GM12873 (cell line): Measurements from ENCODE around the gene MVP.

Experiments used
- TF ChIP-seq, protein P1 (sequence below): IDR thresholded peaks from 2 replicates; pipeline ENCODE4 v1.5.1; 2012; ENCODE audit warnings: low read depth, mild to moderate bottlenecking, moderate library complexity, low read length, control low read depth; ENCODE audit not compliant: insufficient read depth; ENCODE audit errors: missing control alignments

The MVP gene

DNA sequence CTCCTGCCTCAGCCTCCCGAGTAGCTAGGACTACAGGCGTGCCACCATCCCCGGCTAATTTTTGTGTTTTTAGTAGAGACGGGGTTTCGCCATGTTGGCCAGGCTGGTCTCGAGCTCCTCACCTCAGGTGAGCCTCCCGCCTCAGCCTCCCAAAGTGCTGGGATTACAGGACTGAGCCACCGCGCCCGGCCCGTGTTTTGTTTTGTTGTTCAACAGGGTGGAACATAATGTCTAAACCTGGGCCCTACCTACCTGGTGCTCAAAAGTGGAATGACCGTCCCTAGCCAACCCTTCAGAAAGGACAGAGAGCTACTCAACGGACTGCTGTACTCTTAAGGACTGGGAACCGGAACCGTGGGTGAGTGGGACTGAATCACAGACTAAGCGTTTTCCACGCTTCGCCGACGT is 30.5 kb upstream of the MVP start:
- TF ChIP-seq, protein P1, sequence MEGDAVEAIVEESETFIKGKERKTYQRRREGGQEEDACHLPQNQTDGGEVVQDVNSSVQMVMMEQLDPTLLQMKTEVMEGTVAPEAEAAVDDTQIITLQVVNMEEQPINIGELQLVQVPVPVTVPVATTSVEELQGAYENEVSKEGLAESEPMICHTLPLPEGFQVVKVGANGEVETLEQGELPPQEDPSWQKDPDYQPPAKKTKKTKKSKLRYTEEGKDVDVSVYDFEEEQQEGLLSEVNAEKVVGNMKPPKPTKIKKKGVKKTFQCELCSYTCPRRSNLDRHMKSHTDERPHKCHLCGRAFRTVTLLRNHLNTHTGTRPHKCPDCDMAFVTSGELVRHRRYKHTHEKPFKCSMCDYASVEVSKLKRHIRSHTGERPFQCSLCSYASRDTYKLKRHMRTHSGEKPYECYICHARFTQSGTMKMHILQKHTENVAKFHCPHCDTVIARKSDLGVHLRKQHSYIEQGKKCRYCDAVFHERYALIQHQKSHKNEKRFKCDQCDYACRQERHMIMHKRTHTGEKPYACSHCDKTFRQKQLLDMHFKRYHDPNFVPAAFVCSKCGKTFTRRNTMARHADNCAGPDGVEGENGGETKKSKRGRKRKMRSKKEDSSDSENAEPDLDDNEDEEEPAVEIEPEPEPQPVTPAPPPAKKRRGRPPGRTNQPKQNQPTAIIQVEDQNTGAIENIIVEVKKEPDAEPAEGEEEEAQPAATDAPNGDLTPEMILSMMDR, result no peak

- TF ChIP-seq, protein P1, result peak; percentile 84
These were observed 29.9 kb upstream of the MVP start, which contains the start of gene KIF22 for GRCh38 chr16:29790183-29790948. TSS of gene KIF22 (plus strand) at chr16:29790751. CDS start at chr16:29790760, 9 bp downstream.

DNA sequence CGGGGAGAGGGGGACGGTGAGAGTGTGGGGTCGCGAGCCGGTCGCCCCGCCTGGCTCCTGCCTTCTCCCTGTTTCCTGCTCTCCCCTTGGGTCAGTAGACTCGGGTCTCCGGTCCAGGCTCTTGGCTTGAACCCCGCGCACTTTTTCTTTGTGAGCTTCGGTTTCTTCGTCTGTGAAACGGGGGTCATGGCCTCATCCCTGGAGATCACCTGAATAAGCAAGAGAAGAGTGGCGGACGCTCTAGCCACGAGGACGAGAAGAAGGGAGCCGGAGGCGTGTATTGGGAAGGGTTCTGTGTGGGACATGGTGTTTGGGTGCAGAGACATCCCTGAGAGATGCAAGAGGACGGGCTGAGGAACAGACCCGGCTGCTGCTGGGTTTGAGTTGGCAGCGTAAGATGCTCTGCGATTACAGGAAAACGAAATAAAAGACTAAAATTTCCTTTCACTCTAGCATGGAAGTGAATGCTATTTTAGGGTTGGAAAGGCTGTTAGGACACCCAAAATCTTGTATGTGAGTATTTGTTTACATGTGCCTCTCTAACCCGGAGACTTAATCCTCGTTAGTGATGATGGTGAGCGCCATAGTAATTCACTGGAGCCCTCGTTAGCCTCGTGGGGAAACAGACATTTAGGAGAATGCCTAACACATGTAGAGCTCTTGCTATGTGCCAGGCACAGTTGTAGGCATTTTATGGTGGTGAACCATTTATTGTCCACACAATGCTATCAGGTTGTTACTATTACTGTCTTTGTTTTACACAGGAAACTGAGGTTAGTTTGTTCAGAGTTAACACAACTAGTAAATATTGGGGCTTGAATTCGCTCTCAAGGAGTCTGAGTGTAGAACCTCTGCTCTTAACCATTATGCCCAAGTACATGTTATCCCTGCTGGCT is 29.1 kb upstream of the MVP start:
- TF ChIP-seq, protein P1, result no peak

DNA sequence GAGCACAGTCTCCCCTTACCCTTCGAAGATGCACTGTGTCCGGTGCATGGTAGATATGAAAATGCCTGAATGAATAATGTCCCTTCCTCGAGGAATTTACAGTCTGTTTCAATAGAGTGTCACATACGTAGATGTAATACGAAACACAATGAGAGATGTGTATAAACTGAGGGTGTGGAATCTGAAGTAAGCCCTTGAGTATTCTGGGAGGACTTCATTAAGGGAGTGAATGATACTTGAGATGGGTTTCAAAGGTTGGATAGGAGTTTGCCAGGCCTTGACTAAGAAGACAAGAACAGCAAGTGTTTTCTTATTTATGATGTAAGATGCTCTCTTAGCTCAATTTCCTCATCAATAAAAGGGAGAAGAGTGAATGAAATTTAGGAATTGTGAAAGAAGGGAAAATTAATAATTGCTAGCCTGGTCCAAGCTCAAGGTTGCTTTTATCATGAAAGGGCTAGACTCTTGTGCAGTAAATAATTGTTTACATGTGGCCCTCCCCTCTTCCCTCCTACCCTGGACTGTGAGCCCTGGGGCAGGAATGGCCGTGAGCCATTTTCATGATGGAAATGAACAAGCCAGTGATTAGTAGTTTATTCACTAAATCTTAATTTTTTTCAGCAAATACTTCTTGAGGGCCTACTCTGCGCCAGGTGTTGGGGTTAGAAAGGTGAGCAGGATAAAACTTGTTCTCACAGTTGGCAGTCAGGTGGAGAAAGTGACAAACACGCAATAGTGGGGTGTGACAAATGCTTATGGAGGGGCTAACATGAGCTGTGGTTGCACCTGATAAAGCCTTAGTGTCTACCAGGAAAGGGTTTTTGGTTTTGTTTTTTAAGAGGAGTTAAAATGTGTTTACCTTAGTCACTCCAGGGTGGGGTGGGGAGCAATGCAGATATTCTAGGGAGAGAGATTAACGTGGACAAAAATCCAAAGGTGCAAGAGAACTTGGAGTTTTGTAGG is 28.1 kb upstream of the MVP start:
- TF ChIP-seq, protein P1, result no peak

DNA sequence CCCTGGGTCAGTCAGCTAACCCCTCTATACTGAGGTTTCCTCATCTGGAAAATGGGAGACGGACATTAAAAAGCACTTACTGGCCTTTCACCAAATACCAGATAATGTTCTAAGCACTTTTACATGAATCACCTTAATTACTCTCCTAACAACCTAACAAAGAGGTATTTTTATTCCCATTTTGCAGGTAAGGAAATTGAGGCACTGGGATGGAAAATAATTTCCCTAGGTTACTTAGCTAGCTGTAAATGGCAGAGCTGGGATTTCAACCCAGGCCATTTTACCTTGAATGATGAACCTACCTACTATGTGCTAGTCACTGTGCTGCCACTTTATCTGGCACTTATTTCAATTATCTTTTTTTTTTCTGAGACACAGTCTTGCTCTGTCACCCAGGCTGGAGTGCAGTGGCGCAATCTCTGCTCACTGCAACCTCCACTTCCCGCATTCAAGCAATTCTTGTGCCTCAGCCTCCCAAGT is 26.0 kb upstream of the MVP start:
- TF ChIP-seq, protein P1, result no peak

GRCh38 chr16:29802416-29802935 is 17.8 kb upstream of the MVP start:
- TF ChIP-seq, protein P1, result no peak
